ENCODE results near the gene MARCHF3.
"Not testable (repeated sequence)": the region's sequence is repeated elsewhere in the genome, so short reads cannot be mapped to it uniquely, and the experiment has no call there.

MARCHF3 gene

DNA sequence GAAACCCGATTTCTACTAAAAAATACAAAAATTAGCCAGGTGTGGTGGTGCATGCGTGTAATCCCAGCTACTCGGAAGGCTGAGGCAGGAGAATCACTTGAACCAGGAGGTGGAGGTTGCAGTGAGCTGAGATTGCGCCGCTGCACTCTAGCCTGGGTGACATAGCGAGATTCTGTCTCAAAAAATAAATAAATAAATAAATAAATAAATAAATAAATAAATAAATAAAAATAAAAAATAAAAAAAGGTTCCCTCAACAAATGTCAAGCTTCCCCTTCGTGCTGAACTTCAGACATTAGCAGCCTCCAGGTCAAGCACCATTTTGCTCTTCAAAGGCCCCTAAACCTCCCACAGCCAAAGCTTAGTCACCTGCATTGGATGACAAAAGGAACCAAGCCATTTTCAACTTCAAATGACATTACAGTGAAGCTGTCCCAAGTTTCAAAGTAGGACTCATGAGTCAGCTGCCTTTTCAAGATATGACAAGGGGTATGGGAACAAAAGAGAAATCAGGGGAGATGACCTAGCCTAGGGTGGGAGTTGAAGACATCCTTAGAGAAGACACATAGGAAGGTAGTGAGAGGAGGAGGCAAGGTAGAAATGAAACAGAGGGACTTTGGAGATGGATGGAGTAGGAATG is 6.7 kb downstream of the MARCHF3 start:
- H3K27ac ChIP-seq (ENCODE audit: low read length); H3K4me3 ChIP-seq (ENCODE audit: low read depth in 1 of 2, low read length in 2 of 2); H3K4me1 ChIP-seq (ENCODE audit: control insufficient read depth in 1 of 2, insufficient read depth in 2 of 2, low read length in 2 of 2); H3K9me3 ChIP-seq (ENCODE audit: control insufficient read depth in 1 of 2, low read length in 2 of 2); H3K27me3 ChIP-seq (ENCODE audit: low read depth, low read length); H3K36me3 ChIP-seq (ENCODE audit: control insufficient read depth in 1 of 2, insufficient read depth in 2 of 2, low read length in 2 of 2): not testable (repeated sequence)

DNA sequence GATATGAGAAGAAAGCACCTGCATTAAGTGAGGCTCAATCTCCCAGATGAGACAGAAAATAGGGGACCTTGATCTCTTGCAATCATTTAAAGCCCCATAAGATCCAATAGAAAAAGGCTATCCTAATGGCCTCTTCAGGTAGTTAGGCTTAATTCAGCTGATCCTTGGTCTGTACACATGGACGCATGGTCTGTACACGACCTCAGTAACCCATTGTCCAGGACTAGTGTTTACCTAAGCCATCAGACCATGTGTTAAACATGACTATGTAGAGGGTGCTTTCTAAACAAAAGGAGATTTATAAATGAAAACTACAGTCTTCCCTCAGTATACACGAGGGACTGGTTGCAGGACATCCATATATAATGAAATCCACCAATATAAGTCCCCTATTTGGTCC is 7.5 kb downstream of the MARCHF3 start:
- no peaks in the 10 kb centered on the region for H3K9me3 ChIP-seq (ENCODE audit: control insufficient read depth in 1 of 2, low read length in 2 of 2)

DNA sequence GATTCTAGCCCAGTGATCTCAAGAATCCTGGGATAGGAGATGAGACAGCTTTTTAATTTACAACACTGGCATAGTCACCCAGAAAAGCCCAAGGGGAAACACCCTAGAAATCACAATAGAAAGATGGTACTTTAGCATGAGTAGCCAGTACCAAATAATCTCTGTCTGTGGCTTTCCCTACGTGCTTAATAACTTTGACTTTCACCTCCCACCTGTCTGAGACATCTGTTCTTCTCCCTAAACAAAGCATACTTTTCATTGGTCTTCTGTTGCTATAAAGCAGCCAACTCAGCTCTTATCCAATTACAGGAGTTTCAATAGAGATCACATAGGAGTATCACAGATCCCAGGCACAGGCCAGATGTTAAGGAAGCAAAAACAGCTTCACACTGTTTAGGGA is 10.4 kb downstream of the MARCHF3 start:
- no peaks in the 10 kb centered on the region for H3K9me3 ChIP-seq (ENCODE audit: control insufficient read depth in 1 of 2, low read length in 2 of 2)
- H3K27ac ChIP-seq (ENCODE audit: low read length), result no peak overlapping the region
- no peak overlapping the region for H3K4me3 ChIP-seq (ENCODE audit: low read depth in 1 of 2, low read length in 2 of 2)
- H3K27me3 ChIP-seq (ENCODE audit: low read depth, low read length), result no peaks in the 10 kb centered on the region
- H3K36me3 ChIP-seq (ENCODE audit: control insufficient read depth in 1 of 2, insufficient read depth in 2 of 2, low read length in 2 of 2), result no peaks in the 10 kb centered on the region
- no peaks in the 10 kb centered on the region for H3K4me1 ChIP-seq (ENCODE audit: control insufficient read depth in 1 of 2, insufficient read depth in 2 of 2, low read length in 2 of 2)

More for the DNA sequence above, 7.5 kb downstream of the MARCHF3 start:
- Histone ChIP-seq H3K36me3 (ENCODE audit: control insufficient read depth in 1 of 2, insufficient read depth in 2 of 2, low read length in 2 of 2) (no peaks in the 10 kb centered on the region), H3K27ac (ENCODE audit: low read length) (no peak overlapping the region), H3K27me3 (ENCODE audit: low read depth, low read length) (no peaks in the 10 kb centered on the region), H3K4me3 (ENCODE audit: low read depth in 1 of 2, low read length in 2 of 2) (no peak overlapping the region), H3K4me1 (ENCODE audit: control insufficient read depth in 1 of 2, insufficient read depth in 2 of 2, low read length in 2 of 2) (no peaks in the 10 kb centered on the region)

DNA sequence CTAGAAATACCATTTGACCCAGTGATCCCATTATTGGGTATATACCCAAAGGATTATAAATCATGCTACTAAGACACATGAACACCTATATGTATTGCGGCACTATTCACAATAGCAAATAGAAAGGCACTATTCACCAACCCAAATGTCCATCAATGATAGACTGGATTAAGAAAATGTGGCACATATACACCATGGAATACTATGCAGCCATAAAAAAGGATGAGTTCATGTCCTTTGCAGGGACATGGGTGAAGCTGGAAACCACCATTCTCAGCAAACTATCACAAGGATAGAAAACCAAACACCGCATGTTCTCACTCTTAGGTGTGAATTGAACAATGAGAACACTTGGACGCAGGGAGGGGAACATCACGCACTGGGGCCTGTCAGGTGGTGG is 13.6 kb downstream of the MARCHF3 start:
- not testable (repeated sequence) for H3K27me3 ChIP-seq (ENCODE audit: low read depth, low read length); H3K4me1 ChIP-seq (ENCODE audit: control insufficient read depth in 1 of 2, insufficient read depth in 2 of 2, low read length in 2 of 2); H3K9me3 ChIP-seq (ENCODE audit: control insufficient read depth in 1 of 2, low read length in 2 of 2); H3K36me3 ChIP-seq (ENCODE audit: control insufficient read depth in 1 of 2, insufficient read depth in 2 of 2, low read length in 2 of 2); H3K4me3 ChIP-seq (ENCODE audit: low read depth in 1 of 2, low read length in 2 of 2); H3K27ac ChIP-seq (ENCODE audit: low read length)

DNA sequence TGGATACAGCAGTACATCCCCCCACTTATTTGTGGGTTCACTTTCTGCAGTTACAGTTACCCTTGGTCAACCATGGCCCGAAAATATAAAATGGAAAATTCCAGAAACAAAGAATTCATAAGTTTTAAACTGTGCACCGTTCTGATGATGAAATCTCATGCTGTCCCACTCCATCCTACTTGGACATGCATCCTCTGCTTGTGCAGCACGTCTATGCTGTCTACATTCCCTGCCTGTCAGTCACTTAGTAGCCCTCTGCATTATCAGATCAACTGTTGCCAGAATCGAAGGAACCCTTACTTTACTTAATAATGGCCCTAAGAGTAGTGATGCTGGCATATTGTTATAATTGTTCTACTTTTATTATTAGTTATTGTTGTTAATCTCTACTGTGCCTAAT is 14.6 kb downstream of the MARCHF3 start:
- H3K36me3 ChIP-seq (ENCODE audit: control insufficient read depth in 1 of 2, insufficient read depth in 2 of 2, low read length in 2 of 2), result no peaks in the 10 kb centered on the region
- no peak overlapping the region for H3K27ac ChIP-seq (ENCODE audit: low read length)
- H3K4me3 ChIP-seq (ENCODE audit: low read depth in 1 of 2, low read length in 2 of 2), result no peak overlapping the region
- H3K27me3 ChIP-seq (ENCODE audit: low read depth, low read length), result no peaks in the 10 kb centered on the region
- H3K4me1 ChIP-seq (ENCODE audit: control insufficient read depth in 1 of 2, insufficient read depth in 2 of 2, low read length in 2 of 2), result peaks cover 4 to 5% of the 10 kb centered on the region in 2 donors
- no peaks in the 10 kb centered on the region for H3K9me3 ChIP-seq (ENCODE audit: control insufficient read depth in 1 of 2, low read length in 2 of 2)

DNA sequence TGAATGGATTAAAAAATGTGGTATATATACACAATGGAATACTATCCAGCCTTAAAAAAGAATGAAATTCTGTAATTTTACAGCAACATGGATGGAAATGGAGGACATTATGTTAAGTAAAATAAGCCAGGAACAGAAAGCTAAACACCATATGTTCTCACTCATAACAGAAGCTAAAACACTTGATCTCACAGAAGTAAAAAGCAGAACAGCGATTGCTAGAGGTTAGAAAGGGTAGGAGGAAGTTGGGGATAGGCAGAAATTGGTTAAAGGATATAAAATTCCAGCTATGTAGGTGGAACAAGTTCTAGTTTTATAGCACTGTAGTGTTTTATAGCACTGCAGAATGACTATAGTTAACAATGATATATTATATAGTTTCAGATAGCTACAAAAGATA is 15.8 kb downstream of the MARCHF3 start:
- Histone ChIP-seq H3K36me3 (ENCODE audit: control insufficient read depth in 1 of 2, insufficient read depth in 2 of 2, low read length in 2 of 2) (no peaks in the 10 kb centered on the region), H3K4me1 (ENCODE audit: control insufficient read depth in 1 of 2, insufficient read depth in 2 of 2, low read length in 2 of 2) (peaks cover 4 to 10% of the 10 kb centered on the region in 2 donors), H3K27me3 (ENCODE audit: low read depth, low read length) (no peaks in the 10 kb centered on the region), H3K27ac (ENCODE audit: low read length) (no peak overlapping the region), H3K4me3 (ENCODE audit: low read depth in 1 of 2, low read length in 2 of 2) (no peak overlapping the region), H3K9me3 (ENCODE audit: control insufficient read depth in 1 of 2, low read length in 2 of 2) (no peaks in the 10 kb centered on the region)

DNA sequence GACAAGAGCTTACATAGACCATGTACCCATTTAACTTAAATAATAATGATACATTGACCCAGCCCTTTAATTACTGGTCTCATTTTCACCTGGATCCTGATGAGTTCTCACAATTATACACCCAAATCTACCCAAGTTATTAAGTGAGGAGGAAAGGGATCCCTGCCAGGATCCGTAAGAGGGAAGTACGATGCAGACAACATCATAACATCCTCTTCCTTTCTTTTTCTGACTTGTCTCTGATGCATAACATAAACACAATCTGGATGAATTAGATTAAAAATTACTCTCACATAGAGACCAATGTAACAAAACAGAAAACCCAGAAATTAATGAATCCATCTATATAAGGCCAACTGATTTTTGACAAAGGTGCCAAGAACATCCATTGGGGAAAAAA is 17.0 kb downstream of the MARCHF3 start:
- Histone ChIP-seq H3K4me1 (ENCODE audit: control insufficient read depth in 1 of 2, insufficient read depth in 2 of 2, low read length in 2 of 2) (peaks cover 4 to 10% of the 10 kb centered on the region in 2 donors), H3K9me3 (ENCODE audit: control insufficient read depth in 1 of 2, low read length in 2 of 2) (no peaks in the 10 kb centered on the region), H3K27ac (ENCODE audit: low read length) (no peak overlapping the region), H3K27me3 (ENCODE audit: low read depth, low read length) (no peaks in the 10 kb centered on the region), H3K4me3 (ENCODE audit: low read depth in 1 of 2, low read length in 2 of 2) (no peak overlapping the region), H3K36me3 (ENCODE audit: control insufficient read depth in 1 of 2, insufficient read depth in 2 of 2, low read length in 2 of 2) (no peaks in the 10 kb centered on the region)

DNA sequence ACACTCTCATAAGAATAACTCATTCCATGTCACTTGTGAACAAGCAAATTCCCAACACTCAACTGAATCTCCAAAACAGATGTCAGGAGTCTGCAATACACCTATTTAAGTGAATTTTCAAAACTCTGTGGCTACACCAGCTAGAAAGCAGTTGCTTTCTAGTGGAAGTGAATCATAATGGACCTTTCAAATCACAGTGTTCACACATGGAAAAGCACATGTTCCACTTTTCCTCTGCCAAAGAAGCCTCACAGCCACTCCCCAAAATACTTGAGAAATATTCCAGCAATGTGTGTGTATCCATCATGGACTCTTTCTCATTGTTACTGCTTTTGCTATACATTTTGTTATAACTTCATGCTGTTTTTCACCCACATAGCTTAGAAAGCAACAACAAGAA is 17.4 kb downstream of the MARCHF3 start:
- no peaks in the 10 kb centered on the region for H3K27me3 ChIP-seq (ENCODE audit: low read depth, low read length)
- H3K4me1 ChIP-seq (ENCODE audit: control insufficient read depth in 1 of 2, insufficient read depth in 2 of 2, low read length in 2 of 2), result peaks cover 4 to 10% of the 10 kb centered on the region in 2 donors
- H3K4me3 ChIP-seq (ENCODE audit: low read depth in 1 of 2, low read length in 2 of 2), result no peak overlapping the region
- H3K27ac ChIP-seq (ENCODE audit: low read length), result no peak overlapping the region
- no peaks in the 10 kb centered on the region for H3K36me3 ChIP-seq (ENCODE audit: control insufficient read depth in 1 of 2, insufficient read depth in 2 of 2, low read length in 2 of 2)
- no peaks in the 10 kb centered on the region for H3K9me3 ChIP-seq (ENCODE audit: control insufficient read depth in 1 of 2, low read length in 2 of 2)

DNA sequence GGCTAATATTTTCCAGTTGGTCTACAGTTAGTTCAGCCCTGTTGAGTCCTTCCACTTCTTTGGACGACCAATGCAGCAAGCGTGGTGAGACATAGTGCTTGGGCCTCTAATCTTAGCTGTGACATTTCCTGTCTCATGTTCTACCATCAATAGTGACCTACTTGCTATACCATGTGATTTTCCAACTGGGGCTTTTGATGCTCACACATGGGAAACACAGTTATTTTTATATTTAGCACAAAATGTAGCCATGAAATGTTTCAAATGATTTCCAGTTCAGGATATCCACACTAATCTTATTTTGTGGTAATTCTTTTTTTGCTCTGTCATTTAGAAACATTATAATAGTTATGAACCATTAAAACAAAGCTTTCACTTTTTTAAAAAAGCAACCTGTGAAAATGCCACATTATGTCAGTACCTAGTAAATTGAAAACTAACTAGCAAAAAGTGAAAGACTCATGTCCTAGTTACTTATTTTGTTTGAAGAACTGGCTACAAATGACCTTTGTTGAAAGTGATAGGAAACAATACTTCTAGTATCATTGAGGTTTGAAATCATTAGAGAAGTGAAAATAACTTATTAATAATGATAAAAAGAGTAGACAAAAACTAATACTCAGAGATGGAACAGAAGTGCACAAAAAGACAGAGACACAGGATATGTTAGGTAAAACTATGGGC is 18.3 kb downstream of the MARCHF3 start:
- no peaks in the 10 kb centered on the region for H3K36me3 ChIP-seq (ENCODE audit: control insufficient read depth in 1 of 2, insufficient read depth in 2 of 2, low read length in 2 of 2)
- H3K4me3 ChIP-seq (ENCODE audit: low read depth in 1 of 2, low read length in 2 of 2), result no peak overlapping the region
- no peak overlapping the region for H3K27ac ChIP-seq (ENCODE audit: low read length)

DNA sequence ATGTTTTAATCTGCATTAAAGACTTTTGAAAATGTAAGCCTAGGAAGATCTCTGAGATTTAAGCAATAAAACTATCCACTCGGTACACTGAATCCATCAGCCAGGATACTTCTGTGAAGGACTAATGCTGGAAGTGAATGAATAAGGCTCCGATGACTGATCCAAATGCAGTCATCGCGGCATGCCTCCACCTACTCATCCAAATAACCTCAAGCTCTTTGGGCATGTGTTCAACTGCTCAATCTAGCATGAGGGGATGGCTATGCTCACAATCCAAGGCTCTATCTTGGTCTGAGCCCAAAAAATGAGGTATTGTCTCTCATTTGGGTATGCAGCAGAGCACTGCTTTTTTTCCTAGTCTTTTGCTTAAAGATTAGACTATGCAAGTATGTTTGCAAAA is 19.2 kb downstream of the MARCHF3 start:
- H3K27ac ChIP-seq (ENCODE audit: low read length), result no peak overlapping the region

More for the DNA sequence above, 18.3 kb downstream of the MARCHF3 start:
- Histone ChIP-seq H3K9me3 (ENCODE audit: control insufficient read depth in 1 of 2, low read length in 2 of 2) (no peaks in the 10 kb centered on the region), H3K4me1 (ENCODE audit: control insufficient read depth in 1 of 2, insufficient read depth in 2 of 2, low read length in 2 of 2) (peaks cover 4 to 10% of the 10 kb centered on the region in 2 donors), H3K27me3 (ENCODE audit: low read depth, low read length) (no peaks in the 10 kb centered on the region)

DNA sequence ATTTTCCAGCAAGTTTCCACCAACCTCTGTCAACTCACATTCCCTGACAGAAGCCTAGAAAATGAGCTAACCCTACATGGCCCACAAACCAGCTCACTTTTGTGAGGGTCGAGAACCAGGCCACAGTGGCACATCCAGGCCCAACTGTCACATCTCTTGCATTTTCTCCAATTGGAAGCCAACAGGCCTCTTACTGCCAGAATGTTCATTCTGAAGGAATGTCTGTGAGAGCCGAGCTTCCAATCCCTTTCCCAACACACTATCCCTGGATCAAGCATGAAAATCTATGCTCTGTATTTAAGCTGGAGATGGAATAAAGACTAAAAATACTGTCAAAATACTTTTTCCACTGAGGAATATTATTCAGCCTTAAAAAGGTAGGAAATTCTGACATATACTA is 20.0 kb downstream of the MARCHF3 start:
- no peak overlapping the region for H3K27ac ChIP-seq (ENCODE audit: low read length)
- peaks cover 4 to 10% of the 10 kb centered on the region in 2 donors for H3K4me1 ChIP-seq (ENCODE audit: control insufficient read depth in 1 of 2, insufficient read depth in 2 of 2, low read length in 2 of 2)

More for the DNA sequence above, 19.2 kb downstream of the MARCHF3 start:
- Histone ChIP-seq H3K4me1 (ENCODE audit: control insufficient read depth in 1 of 2, insufficient read depth in 2 of 2, low read length in 2 of 2) (peaks cover 4 to 10% of the 10 kb centered on the region in 2 donors), H3K36me3 (ENCODE audit: control insufficient read depth in 1 of 2, insufficient read depth in 2 of 2, low read length in 2 of 2) (no peaks in the 10 kb centered on the region), H3K4me3 (ENCODE audit: low read depth in 1 of 2, low read length in 2 of 2) (no peak overlapping the region), H3K27me3 (ENCODE audit: low read depth, low read length) (no peaks in the 10 kb centered on the region), H3K9me3 (ENCODE audit: control insufficient read depth in 1 of 2, low read length in 2 of 2) (no peaks in the 10 kb centered on the region)

DNA sequence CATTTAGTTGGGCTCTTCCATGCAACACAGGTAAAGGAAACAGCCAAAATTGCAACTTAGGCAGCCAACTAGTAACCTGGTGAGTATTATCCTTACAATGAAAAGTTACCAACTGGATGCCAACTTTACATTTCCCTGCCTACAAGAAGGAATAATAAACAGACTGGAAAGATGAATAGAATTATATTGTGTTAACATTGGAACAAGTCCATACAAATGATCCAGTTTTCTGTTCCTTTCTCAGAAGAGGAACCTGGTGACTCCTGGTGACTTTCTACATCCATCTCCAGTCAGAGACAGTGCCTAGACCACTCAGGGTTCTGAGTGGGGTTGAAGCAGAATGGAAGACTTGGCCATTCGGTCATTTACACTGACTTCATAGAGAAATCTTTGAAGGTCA is 20.6 kb downstream of the MARCHF3 start:
- H3K4me1 ChIP-seq (ENCODE audit: control insufficient read depth in 1 of 2, insufficient read depth in 2 of 2, low read length in 2 of 2), result peaks cover 4 to 10% of the 10 kb centered on the region in 2 donors
- H3K4me3 ChIP-seq (ENCODE audit: low read depth in 1 of 2, low read length in 2 of 2), result no peak overlapping the region
- H3K36me3 ChIP-seq (ENCODE audit: control insufficient read depth in 1 of 2, insufficient read depth in 2 of 2, low read length in 2 of 2), result no peaks in the 10 kb centered on the region
- no peaks in the 10 kb centered on the region for H3K9me3 ChIP-seq (ENCODE audit: control insufficient read depth in 1 of 2, low read length in 2 of 2)
- no peak overlapping the region for H3K27ac ChIP-seq (ENCODE audit: low read length)
- H3K27me3 ChIP-seq (ENCODE audit: low read depth, low read length), result no peaks in the 10 kb centered on the region

More for the DNA sequence above, 20.0 kb downstream of the MARCHF3 start:
- no peaks in the 10 kb centered on the region for H3K36me3 ChIP-seq (ENCODE audit: control insufficient read depth in 1 of 2, insufficient read depth in 2 of 2, low read length in 2 of 2)
- no peaks in the 10 kb centered on the region for H3K9me3 ChIP-seq (ENCODE audit: control insufficient read depth in 1 of 2, low read length in 2 of 2)
- H3K4me3 ChIP-seq (ENCODE audit: low read depth in 1 of 2, low read length in 2 of 2), result no peak overlapping the region
- H3K27me3 ChIP-seq (ENCODE audit: low read depth, low read length), result no peaks in the 10 kb centered on the region
